Measurements from ENCODE around the gene TMED10.

The TMED10 gene

DNA sequence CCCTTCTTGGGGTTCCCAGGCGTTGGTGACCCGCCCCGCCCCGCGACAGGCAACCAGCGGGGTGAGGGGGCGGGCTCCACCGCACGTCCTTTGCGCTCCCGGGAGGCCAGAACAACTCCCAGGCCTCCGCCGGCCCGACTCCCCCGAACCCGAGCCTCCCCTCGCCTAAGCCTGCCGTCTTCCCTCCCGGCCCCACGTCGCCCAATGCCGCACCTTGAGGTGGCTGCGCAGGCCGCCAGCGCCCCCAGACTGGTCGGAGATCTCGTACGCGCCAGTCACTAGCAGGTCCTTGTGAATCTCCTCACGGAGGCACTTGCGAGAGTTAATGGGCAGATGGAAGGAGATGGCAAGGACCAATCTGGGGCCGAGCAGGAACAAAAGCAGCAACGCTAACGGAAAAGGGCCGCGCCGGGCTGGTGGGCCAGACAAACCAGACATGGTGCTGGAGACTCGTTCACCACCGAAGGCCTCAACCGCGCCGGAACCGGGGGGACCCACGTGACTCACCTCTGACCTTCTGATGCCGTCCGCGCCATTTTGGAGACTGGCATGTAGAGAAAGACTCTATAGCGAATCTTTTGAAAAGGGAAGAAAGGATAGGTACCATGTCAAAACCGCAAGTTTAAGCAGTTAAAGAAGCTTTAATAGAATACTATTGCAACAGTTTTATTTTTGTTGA, at the start of gene TMED10:
TMED10 (minus strand) TSS at position 471 of the 679 bp plus-strand sequence; CDS start at position 438, 33 bp downstream.
- peak; percentile 90 for FAIRE-seq
- DNase-seq (ENCODE audit: insufficient read length, low spot score) = peak; percentile 62

DNA sequence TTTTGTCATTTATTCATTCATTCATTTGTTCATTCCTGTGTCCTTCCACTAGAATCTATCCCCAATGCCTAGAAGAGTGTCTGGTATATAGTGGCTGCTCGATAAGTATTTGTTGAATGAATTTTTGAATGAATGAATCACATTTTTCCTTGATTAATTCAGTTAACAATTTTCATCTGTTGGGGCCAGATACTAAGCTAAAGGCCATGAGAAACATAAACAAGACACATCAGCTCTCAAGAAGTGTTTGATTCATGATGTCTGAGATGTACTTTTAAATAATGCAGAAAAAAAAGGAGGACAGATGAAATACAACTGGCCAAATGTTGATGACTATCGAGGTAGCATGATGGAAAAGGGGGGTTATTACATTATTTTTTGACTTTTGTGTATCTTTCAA, 48.1 kb upstream of the TMED10 start:
- DNase-seq (ENCODE audit: insufficient read length, low spot score) (no peak), FAIRE-seq (no peak)

DNA sequence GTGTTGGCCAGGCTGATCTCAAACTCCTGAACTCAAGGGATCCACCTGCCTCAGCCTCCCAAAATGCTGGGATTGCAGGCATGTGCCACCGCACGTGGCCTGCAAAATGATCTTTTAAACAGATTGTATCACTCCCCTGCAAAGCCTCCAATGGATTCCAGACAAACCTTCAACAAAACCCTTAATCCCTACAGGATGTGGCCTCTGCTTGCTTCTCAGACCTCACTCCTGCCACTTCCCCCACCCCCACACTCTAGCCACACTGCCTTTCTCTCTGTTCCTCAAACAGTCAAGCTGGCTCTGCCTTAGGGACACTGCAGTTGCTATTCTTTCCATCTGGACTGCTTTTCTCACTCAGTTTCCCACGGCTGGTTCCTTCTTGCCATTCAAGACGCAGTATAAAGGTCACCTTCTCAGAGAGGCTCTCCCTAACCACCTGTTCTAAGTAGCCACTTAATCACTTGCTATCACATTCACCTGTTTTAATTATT, 47.3 kb upstream of the TMED10 start:
- DNase-seq (ENCODE audit: insufficient read length, low spot score) (no peak), FAIRE-seq (peak; percentile 79)

DNA sequence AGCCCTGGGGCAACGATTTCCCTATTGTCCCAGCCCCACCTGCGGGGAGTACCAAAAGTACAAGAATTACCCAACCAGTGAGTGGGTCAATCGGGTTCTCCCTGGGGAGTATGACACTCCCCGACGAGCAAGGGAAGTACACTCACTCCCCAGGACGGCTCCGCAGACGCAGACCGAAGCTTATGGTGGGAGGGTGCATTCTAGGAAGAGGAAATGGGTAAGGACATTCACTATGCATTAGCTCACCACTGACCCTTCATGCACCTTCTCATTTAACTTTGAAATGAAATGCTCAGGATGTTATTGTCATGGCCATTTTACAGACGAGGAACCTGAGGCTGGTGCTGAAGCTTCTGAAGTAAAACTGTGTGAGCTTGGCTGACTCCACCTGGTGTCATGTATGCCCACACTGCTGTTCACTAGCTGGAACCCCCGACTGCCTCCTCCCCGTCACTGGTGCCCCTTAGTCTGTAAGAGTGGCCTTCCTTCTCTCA, 45.8 kb upstream of the TMED10 start:
- DNase-seq (ENCODE audit: insufficient read length, low spot score) (peak; percentile 28), FAIRE-seq (peak; percentile 80)

DNA sequence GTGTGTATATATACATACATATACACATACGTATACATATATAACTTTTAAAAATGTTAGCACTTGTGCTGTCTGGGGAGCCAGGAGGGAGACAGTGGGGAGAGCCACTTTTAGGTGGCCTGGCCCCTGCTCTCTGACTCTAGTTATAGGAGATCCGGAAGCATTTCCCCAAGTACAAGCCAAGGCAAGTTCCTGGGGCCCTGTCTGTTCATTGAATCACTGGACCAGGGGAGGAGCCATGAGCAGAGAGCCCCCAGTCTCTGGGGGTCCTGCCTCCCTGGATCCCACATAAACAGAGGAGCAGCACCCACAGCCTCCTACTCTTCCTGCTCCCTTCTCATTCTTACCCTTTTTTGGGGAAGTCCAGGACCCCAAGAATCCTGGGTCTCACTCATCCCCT, 45.4 kb upstream of the TMED10 start:
- FAIRE-seq (no peak), DNase-seq (ENCODE audit: insufficient read length, low spot score) (no peak)

GRCh38 chr14:75220156-75220555, 43.7 kb upstream of the TMED10 start:
- no peak for FAIRE-seq
- no peak for DNase-seq (ENCODE audit: insufficient read length, low spot score)

- no peak for DNase-seq (ENCODE audit: insufficient read length, low spot score)
- FAIRE-seq = no peak
These were observed 41.2 kb upstream of the TMED10 start for GRCh38 chr14:75217508-75218206.

DNA sequence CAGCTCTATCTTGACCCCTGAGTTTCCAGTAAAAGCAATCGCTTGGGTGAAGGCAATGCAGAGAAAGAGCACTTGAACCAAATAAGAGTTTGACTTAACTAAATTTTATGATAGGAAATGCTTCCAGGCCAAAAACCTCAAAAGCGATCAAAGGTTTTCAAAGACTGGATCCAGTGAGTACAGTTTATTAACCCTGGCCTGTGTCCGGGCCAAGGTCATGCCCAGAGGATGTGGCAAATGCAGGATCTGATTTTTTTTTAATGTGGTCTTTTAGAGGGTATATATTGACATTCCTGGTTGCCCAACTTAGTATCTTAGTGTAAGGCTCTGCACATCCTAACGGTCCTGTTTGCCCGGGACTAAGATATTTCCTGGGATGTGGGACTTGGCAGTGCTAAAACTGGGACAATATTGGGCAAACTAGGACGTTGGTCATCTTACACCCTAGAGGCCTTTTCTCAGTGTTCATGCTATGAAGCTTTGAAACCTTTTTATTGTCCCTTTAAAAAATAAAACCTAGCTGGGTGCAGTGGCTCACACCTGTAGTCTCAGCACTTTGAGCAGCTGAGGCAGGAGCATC, 40.1 kb upstream of the TMED10 start:
- DNase-seq (ENCODE audit: insufficient read length, low spot score) (no peak), FAIRE-seq (no peak)

GRCh38 chr14:75215520-75215919, 39.1 kb upstream of the TMED10 start:
- DNase-seq (ENCODE audit: insufficient read length, low spot score) = no peak

GRCh38 chr14:75214558-75214957, 38.1 kb upstream of the TMED10 start:
- no peak for FAIRE-seq
- DNase-seq (ENCODE audit: insufficient read length, low spot score) = no peak

More at GRCh38 chr14:75215520-75215919, 39.1 kb upstream of the TMED10 start:
- no peak for FAIRE-seq

- FAIRE-seq (no peak), DNase-seq (ENCODE audit: insufficient read length, low spot score) (no peak)
These were observed 36.8 kb upstream of the TMED10 start for GRCh38 chr14:75213172-75213571.

DNA sequence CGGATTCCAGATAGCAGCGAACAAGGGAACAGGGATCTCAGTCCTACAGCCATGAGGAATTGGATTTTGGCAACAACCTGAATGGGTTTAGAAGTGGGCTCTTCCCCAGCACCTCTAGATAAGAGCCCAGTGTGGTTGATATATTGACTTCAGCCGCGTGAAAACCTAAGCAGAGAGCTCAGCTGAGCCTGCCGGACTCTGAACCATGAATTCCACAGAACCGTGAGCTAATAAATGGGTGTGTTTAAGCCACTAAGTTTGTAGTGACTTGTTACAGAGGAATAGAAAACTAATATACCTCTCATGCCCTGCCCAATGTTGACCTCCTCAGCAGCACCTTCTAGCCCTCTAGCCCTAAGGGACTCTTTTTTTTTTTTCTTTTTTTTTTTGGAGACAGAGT, 32.4 kb upstream of the TMED10 start:
- no peak for DNase-seq (ENCODE audit: insufficient read length, low spot score)
- FAIRE-seq = no peak

DNA sequence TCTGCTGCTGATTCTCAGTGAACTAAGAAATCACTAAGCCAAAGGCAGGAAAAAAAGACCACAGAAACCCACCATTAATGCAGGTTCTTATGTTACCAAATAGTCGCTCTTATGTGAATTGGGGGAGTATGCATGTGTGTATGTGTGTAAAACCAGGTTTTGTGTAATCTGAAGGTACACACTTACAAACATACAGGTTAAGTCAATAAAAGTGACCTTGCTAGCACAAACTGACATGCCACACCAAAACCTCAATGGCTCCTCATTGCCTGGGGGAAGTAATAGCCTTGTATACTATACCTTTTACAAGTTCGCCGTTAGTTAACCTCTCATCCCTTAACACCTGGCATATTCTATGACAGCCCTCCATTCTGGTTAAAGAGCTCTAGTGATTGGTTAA, 29.8 kb upstream of the TMED10 start:
- FAIRE-seq = no peak
- no peak for DNase-seq (ENCODE audit: insufficient read length, low spot score)

- DNase-seq (ENCODE audit: insufficient read length, low spot score) (no peak), FAIRE-seq (no peak)
These were observed 29.2 kb upstream of the TMED10 start for GRCh38 chr14:75205591-75205990.

GRCh38 chr14:75204116-75204515, 27.7 kb upstream of the TMED10 start:
- no peak for DNase-seq (ENCODE audit: insufficient read length, low spot score)

GRCh38 chr14:75202657-75203056, 26.2 kb upstream of the TMED10 start:
- no peak for FAIRE-seq
- DNase-seq (ENCODE audit: insufficient read length, low spot score) = no peak

More at GRCh38 chr14:75204116-75204515, 27.7 kb upstream of the TMED10 start:
- no peak for FAIRE-seq

GRCh38 chr14:75201087-75201486, 24.7 kb upstream of the TMED10 start:
- FAIRE-seq (no peak), DNase-seq (ENCODE audit: insufficient read length, low spot score) (no peak)

DNA sequence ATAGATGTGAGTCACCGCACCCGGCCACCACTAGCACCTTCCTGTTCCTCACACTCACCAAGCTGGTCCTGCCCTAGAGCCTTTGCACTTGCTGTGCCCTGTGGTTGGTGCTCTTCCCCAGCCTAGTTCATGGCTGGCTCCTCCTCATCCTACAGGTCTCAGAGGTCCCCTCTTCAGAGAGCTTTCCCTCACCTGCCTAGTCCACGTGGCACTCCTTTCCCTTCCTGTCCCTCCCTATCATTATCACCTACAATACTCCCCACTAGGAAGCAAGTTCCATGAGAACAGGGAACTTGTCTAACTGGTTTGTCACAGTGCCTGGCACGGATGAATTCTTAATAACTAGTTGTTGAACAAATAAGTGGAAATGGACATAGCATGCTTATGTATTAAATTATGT, 24.0 kb upstream of the TMED10 start:
- DNase-seq (ENCODE audit: insufficient read length, low spot score) (no peak), FAIRE-seq (no peak)

- FAIRE-seq (no peak), DNase-seq (ENCODE audit: insufficient read length, low spot score) (no peak)
These were observed 22.0 kb upstream of the TMED10 start for GRCh38 chr14:75198291-75198933.

GRCh38 chr14:75197338-75197737, 20.9 kb upstream of the TMED10 start:
- FAIRE-seq = no peak
- DNase-seq (ENCODE audit: insufficient read length, low spot score) = no peak

GRCh38 chr14:75196468-75196867, 20.1 kb upstream of the TMED10 start:
- DNase-seq (ENCODE audit: insufficient read length, low spot score) = no peak

More at GRCh38 chr14:75196468-75196867, 20.1 kb upstream of the TMED10 start:
- no peak for FAIRE-seq
